WTC11 (cell line): ENCODE measurements around the gene DLGAP4. TPM values are rescaled to one million over a fixed set of nuclear protein-coding genes. Genes with fewer than 3 reads are reported as not detected.

Experiments used
- ATAC-seq: fragments of 200-7000 bp; cut with Tn5 transposase; 2 replicates; pipeline ENCODE4 v1.10.0; 2021; ENCODE audit warnings: mild to moderate bottlenecking, moderate library complexity
- CTCF ChIA-PET: fragments of 300-600 bp; sonication (Branson Sonifier 250); formaldehyde crosslinking; loops from one replicate; lab custom pipeline; 2021; ENCODE audit warnings: antibody characterized with exemption; lab: Charles Lee
- POLR2A ChIA-PET: fragments of 350-600 bp; sonication (Branson Sonifier 250); formaldehyde crosslinking; loops from one replicate; lab custom pipeline; 2021; ENCODE audit warnings: antibody characterized with exemption; lab: Charles Lee
- DNase-seq: peaks from one replicate; pipeline ENCODE4 v3.0.0; 2021; ENCODE audit warnings: low spot score
- H3K27ac Mint-ChIP-seq: 2 replicates; pipeline ENCODE4 v1.8.0; 2021; ENCODE audit warnings: mixed read lengths
- H3K27me3 Mint-ChIP-seq: 2 replicates; pipeline ENCODE4 v1.8.0; 2021; ENCODE audit warnings: low read depth, mild to moderate bottlenecking, moderate library complexity, mixed read lengths
- H3K36me3 Mint-ChIP-seq: 2 replicates; pipeline ENCODE4 v1.8.0; 2021; ENCODE audit warnings: mixed read lengths
- H3K4me1 Mint-ChIP-seq: 2 replicates; pipeline ENCODE4 v1.8.0; 2022; ENCODE audit warnings: mixed read lengths
- H3K4me3 Mint-ChIP-seq: 2 replicates; pipeline ENCODE4 v1.8.0; 2021; ENCODE audit warnings: mild to moderate bottlenecking, moderate library complexity, mixed read lengths
- H3K9me3 Mint-ChIP-seq: 2 replicates; pipeline ENCODE4 v1.8.0; 2021; ENCODE audit warnings: mixed read lengths
- CREB1 ChIP-seq: sonication (generic); formaldehyde crosslinking; IDR thresholded peaks from 2 replicates; pipeline ENCODE4 v1.8.0; 2023; ENCODE audit warnings: mild to moderate bottlenecking, missing genetic modification reagents
- E2F1 ChIP-seq: sonication (generic); formaldehyde crosslinking; IDR thresholded peaks from 2 replicates; pipeline ENCODE4 v1.8.0; 2022; ENCODE audit warnings: mild to moderate bottlenecking, missing genetic modification reagents
- EMX1 ChIP-seq: fragments of 250-450 bp; sonication (Bioruptor Pico); IDR thresholded peaks from 2 replicates; pipeline ENCODE4 v1.8.0; 2021; ENCODE audit warnings: mild to moderate bottlenecking
- HMGA2 ChIP-seq: fragments of 250-450 bp; sonication (Bioruptor Pico); IDR thresholded peaks from 2 replicates; pipeline ENCODE4 v1.4.0; 2021; ENCODE audit warnings: mild to moderate bottlenecking, moderate library complexity
- JUN ChIP-seq: sonication (generic); formaldehyde crosslinking; IDR thresholded peaks from 2 replicates; pipeline ENCODE4 v1.8.0; 2023; ENCODE audit warnings: mild to moderate bottlenecking, missing genetic modification reagents
- MXD4 ChIP-seq: fragments of 250-450 bp; sonication (Bioruptor Pico); IDR thresholded peaks from 2 replicates; pipeline ENCODE4 v1.8.0; 2021; ENCODE audit warnings: mild to moderate bottlenecking, moderate library complexity, borderline replicate concordance
- MYBL2 ChIP-seq: sonication (generic); formaldehyde crosslinking; IDR thresholded peaks from 2 replicates; pipeline ENCODE4 v1.8.1; 2023; ENCODE audit warnings: mild to moderate bottlenecking, moderate library complexity, missing genetic modification reagents
- NR1H2 ChIP-seq: sonication (generic); formaldehyde crosslinking; IDR thresholded peaks from 2 replicates; pipeline ENCODE4 v1.9.0; 2021; ENCODE audit warnings: mild to moderate bottlenecking, moderate library complexity, missing genetic modification reagents
- NR2C2 ChIP-seq: sonication (generic); formaldehyde crosslinking; IDR thresholded peaks from 2 replicates; pipeline ENCODE4 v1.8.0; 2022; ENCODE audit warnings: mild to moderate bottlenecking, missing genetic modification reagents
- NR3C1 ChIP-seq: sonication (generic); formaldehyde crosslinking; conservative IDR thresholded peaks from 2 replicates; pipeline ENCODE4 v1.8.1; 2023; ENCODE audit warnings: low read depth, mild to moderate bottlenecking, missing genetic modification reagents
- PRRX2 ChIP-seq: fragments of 250-450 bp; sonication (Bioruptor Pico); IDR thresholded peaks from 2 replicates; pipeline ENCODE4 v1.8.0; 2021; ENCODE audit warnings: mild to moderate bottlenecking
- RORB ChIP-seq: fragments of 250-450 bp; sonication (Bioruptor Pico); IDR thresholded peaks from 2 replicates; pipeline ENCODE4 v1.9.0; 2021; ENCODE audit warnings: mild to moderate bottlenecking
- SMAD3 ChIP-seq: sonication (generic); formaldehyde crosslinking; IDR thresholded peaks from 2 replicates; pipeline ENCODE4 v1.8.0; 2022; ENCODE audit warnings: missing genetic modification reagents, mild to moderate bottlenecking, borderline replicate concordance
- TCF7 ChIP-seq: sonication (generic); formaldehyde crosslinking; IDR thresholded peaks from 2 replicates; pipeline ENCODE4 v1.8.0; 2022; ENCODE audit warnings: mild to moderate bottlenecking, low read depth, missing genetic modification reagents, moderate library complexity
- ZNF281 ChIP-seq: sonication (generic); formaldehyde crosslinking; IDR thresholded peaks from 2 replicates; pipeline ENCODE4 v1.8.0; 2023; ENCODE audit warnings: mild to moderate bottlenecking, missing genetic modification reagents
- ZNF425 ChIP-seq: fragments of 250-450 bp; sonication (Bioruptor Pico); conservative IDR thresholded peaks from 2 replicates; pipeline ENCODE4 v1.9.0; 2021; ENCODE audit warnings: mild to moderate bottlenecking
- ZNF671 ChIP-seq: fragments of 250-450 bp; sonication (Bioruptor Pico); IDR thresholded peaks from 2 replicates; pipeline ENCODE4 v1.8.0; 2021; ENCODE audit warnings: mild to moderate bottlenecking
- total RNA-seq: library from RNA; stranded (reverse); gene quantifications from 3 replicates; pipeline ENCODE4 v1.2.3, GENCODE V29; 2021
- TF ChIP-seq, protein P1 (sequence below): sonication (generic); formaldehyde crosslinking; IDR thresholded peaks from 2 replicates; pipeline ENCODE4 v1.8.1; 2023; ENCODE audit warnings: mild to moderate bottlenecking, missing genetic modification reagents

Gene DLGAP4
- total RNA-seq, 1 experiment from 2014 or later = 52.6 TPM

DNA sequence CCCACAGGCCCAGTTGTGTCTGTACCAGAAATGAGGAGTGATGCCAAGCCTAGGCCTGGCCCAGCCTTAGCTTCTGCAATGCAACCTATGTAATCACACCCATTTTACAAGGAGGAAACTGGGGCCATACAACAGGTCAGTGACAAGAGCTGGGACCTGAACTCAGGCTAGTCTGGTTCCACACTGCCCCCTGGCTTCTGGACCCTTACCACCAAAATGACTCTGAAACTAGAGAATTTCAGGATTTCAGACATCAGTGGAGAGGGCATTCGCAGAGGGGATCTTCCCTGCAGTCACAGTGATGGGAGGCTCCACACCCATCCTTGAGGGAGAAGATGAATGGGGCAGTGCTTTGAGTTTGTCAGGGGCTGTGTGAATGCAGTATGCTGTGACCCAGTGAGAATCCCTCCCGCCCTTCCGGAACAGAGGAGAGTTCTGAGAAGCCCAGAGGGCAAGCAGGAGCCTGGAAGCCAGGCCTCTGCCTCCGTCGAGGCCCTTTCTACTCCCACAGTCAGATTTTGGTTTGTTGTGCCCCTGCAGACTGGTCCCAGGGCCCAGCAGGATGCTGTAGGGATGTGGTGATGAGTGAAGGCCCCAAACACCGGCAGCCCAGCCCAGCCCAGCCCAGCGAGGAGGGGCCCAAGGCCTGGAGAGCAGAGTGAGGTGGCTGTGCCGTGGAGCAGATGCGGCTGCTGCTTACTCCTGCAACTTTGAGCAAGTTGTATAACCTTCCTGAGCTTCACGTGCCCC, 187.1 kb downstream of the DLGAP4 start:
- no peaks in the 10 kb centered on the region; the same call in 1 of the 2 replicates for H3K27me3 Mint-ChIP-seq
- ChIA-PET POLR2A (no interaction called here), CTCF (interaction anchor here (0.7 to 3.0 kb wide), 18 partner anchors 9 to 290 kb away, joined by 3 to 12 read pairs (median 5); no protein-coding TSS in a partner anchor)
- no peak for TF ChIP-seq PRRX2 (CRISPR knock-in tag)
- no peak for TF ChIP-seq NR2C2 (CRISPR knock-in tag)
- no peak for TF ChIP-seq TCF7 (CRISPR knock-in tag)
- TF ChIP-seq ZNF425 = no peak
- TF ChIP-seq MYBL2 (CRISPR knock-in tag) = no peak
- TF ChIP-seq E2F1 (CRISPR knock-in tag) = no peak
- no peak for TF ChIP-seq CREB1
- no peak for TF ChIP-seq ZNF671 (CRISPR knock-in tag)
- TF ChIP-seq, protein P1, sequence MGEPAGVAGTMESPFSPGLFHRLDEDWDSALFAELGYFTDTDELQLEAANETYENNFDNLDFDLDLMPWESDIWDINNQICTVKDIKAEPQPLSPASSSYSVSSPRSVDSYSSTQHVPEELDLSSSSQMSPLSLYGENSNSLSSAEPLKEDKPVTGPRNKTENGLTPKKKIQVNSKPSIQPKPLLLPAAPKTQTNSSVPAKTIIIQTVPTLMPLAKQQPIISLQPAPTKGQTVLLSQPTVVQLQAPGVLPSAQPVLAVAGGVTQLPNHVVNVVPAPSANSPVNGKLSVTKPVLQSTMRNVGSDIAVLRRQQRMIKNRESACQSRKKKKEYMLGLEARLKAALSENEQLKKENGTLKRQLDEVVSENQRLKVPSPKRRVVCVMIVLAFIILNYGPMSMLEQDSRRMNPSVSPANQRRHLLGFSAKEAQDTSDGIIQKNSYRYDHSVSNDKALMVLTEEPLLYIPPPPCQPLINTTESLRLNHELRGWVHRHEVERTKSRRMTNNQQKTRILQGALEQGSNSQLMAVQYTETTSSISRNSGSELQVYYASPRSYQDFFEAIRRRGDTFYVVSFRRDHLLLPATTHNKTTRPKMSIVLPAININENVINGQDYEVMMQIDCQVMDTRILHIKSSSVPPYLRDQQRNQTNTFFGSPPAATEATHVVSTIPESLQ (CRISPR knock-in tag) = no peak
- peaks cover 4% of the 10 kb centered on the region; the same call in 1 of the 2 replicates for H3K36me3 Mint-ChIP-seq
- DNase-seq (peak; percentile 56), ATAC-seq (peak; percentile 72)
- peaks cover 9% of the 10 kb centered on the region for H3K4me1 Mint-ChIP-seq
- no peak overlapping the region for H3K4me3 Mint-ChIP-seq
- no peaks in the 10 kb centered on the region for H3K9me3 Mint-ChIP-seq
- H3K27ac Mint-ChIP-seq = peak overlapping the region; percentile 75; the same call in 1 of the 2 replicates

- Mint-ChIP-seq H3K27ac (no peak overlapping the region), H3K27me3 (no peaks in the 10 kb centered on the region; the same call in 1 of the 2 replicates), H3K4me3 (no peak overlapping the region), H3K36me3 (peaks cover 4% of the 10 kb centered on the region; the same call in 1 of the 2 replicates), H3K9me3 (no peaks in the 10 kb centered on the region), H3K4me1 (peaks cover 9% of the 10 kb centered on the region)
- TF ChIP-seq JUN (no peak), NR1H2 (CRISPR knock-in tag) (no peak), SMAD3 (no peak), PRRX2 (CRISPR knock-in tag) (no peak), NR3C1 (CRISPR knock-in tag) (no peak), MXD4 (CRISPR knock-in tag) (no peak), HMGA2 (CRISPR knock-in tag) (no peak), ZNF281 (CRISPR knock-in tag) (no peak), RORB (CRISPR knock-in tag) (no peak), EMX1 (no peak)
- no peak for DNase-seq
- CTCF ChIA-PET = interaction anchor here (0.6 to 3.0 kb wide), 7 partner anchors 8 to 501 kb away, joined by 3 to 12 read pairs (median 6); no protein-coding TSS in a partner anchor
- POLR2A ChIA-PET = no interaction called here
- no peak for ATAC-seq
Observed at GRCh38 chr20:36493801-36494114, 187.6 kb downstream of the DLGAP4 start.
